Measurements from ENCODE around the gene UBASH3B. TPM values are rescaled to one million over a fixed set of nuclear protein-coding genes. Genes with fewer than 3 reads are reported as not detected.

The UBASH3B gene
- total RNA-seq, 2 experiments from 2014 or later = 24.5 to 28.6 TPM

DNA sequence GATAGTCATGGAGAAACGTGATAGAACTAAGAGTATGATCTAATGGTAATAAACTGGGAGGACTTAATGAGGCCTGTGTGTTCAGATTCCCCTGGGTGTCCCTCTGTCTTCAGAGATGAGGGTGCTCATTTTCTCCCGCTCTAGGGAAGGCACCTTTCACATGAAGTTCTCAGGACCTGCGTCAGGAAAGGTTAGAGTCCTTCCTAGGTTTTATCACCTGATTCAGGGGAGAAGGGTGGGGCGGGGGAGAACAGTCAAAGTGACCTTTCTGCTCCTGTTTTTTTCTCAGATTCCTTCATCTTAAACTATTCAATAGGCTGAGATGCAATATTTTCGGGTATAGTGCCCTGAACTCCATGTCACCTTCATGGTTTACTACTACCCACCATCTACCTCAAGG lies 160.4 kb downstream of the UBASH3B start:
- Histone ChIP-seq H3K4me3 (ENCODE audit: low read length) (no peak overlapping the region), H3K27ac (ENCODE audit: low read depth in 1 of 2, low read length in 2 of 2) (no peak overlapping the region), H3K4me1 (ENCODE audit: insufficient read depth, low read length) (no peaks in the 10 kb centered on the region), H3K27me3 (ENCODE audit: control insufficient read depth in 1 of 2, insufficient read depth in 2 of 2, low read length in 2 of 2) (no peaks in the 10 kb centered on the region), H3K36me3 (ENCODE audit: insufficient read depth, low read length) (no peaks in the 10 kb centered on the region), H3K9me3 (ENCODE audit: control insufficient read depth in 1 of 2, insufficient read depth in 1 of 2, low read length in 2 of 2) (peaks cover 0 to 7% of the 10 kb centered on the region in 2 experiments)
- Mint-ChIP-seq H3K27me3 (no peaks in the 10 kb centered on the region), H3K27ac (no peak overlapping the region), H3K36me3 (ENCODE audit: low read depth) (peaks cover 30% of the 10 kb centered on the region), H3K9me3 (peaks cover 10% of the 10 kb centered on the region), H3K4me3 (no peak overlapping the region), H3K4me1 (ENCODE audit: low read depth) (peaks cover 16% of the 10 kb centered on the region)
- ChIA-PET CTCF (interaction anchor here (0.8 kb wide), 1 partner anchor 44 kb away, joined by 3 read pairs; no protein-coding TSS in a partner anchor), POLR2A (no interaction called here)
- DNase-seq = no peak
- ATAC-seq (ENCODE audit: poor library complexity) = no peak
- intact Hi-C loops (cut with DNase I, micrococcal nuclease) = no loop called here
- TF ChIP-seq, protein P1, sequence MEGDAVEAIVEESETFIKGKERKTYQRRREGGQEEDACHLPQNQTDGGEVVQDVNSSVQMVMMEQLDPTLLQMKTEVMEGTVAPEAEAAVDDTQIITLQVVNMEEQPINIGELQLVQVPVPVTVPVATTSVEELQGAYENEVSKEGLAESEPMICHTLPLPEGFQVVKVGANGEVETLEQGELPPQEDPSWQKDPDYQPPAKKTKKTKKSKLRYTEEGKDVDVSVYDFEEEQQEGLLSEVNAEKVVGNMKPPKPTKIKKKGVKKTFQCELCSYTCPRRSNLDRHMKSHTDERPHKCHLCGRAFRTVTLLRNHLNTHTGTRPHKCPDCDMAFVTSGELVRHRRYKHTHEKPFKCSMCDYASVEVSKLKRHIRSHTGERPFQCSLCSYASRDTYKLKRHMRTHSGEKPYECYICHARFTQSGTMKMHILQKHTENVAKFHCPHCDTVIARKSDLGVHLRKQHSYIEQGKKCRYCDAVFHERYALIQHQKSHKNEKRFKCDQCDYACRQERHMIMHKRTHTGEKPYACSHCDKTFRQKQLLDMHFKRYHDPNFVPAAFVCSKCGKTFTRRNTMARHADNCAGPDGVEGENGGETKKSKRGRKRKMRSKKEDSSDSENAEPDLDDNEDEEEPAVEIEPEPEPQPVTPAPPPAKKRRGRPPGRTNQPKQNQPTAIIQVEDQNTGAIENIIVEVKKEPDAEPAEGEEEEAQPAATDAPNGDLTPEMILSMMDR (IDR thresholded peaks at IDR 0.05) = no peak

DNA sequence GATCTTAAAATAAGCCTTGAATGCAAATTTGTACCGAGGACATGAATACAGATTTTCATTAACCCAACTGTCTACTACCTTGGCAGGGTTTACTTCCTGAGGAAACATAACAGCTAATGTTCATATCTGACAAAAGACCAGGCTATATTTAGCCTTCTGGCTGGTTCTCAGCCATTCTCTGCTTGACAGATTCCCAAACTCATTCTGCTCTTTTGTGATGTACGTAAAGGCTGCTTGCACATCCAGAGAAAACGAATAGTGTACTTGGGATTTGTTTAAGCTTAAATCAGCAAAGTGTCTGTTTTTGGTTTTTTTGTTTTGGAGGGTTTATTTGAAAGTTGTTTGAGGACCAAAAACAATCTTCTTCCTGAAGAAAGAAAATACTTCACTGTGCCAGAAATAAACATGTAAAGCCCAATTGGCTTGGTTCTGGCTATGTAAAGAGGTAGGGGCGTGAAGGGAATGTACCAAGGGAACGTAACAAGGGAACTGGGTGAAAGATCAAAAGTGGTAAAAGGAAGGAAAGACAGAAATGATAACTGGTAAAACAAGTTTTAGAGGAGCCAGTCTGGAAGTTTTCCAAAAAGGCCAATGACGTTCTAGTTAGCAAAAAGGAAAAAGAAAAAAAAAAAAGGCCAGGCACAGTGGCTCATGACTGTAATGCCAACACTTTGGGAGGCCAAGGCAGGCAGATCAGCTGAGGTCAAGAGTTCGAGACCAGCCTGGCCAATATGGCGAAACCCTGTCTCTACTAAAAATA lies 161.4 kb downstream of the UBASH3B start:
- TF ChIP-seq, protein P1 (IDR thresholded peaks at IDR 0.05) = no peak
- Histone ChIP-seq H3K4me1 (ENCODE audit: insufficient read depth, low read length) (no peaks in the 10 kb centered on the region), H3K36me3 (ENCODE audit: insufficient read depth, low read length) (no peaks in the 10 kb centered on the region), H3K4me3 (ENCODE audit: low read length) (no peak overlapping the region), H3K27me3 (ENCODE audit: control insufficient read depth in 1 of 2, insufficient read depth in 2 of 2, low read length in 2 of 2) (no peaks in the 10 kb centered on the region), H3K9me3 (ENCODE audit: control insufficient read depth in 1 of 2, insufficient read depth in 1 of 2, low read length in 2 of 2) (peaks cover 0 to 7% of the 10 kb centered on the region in 2 experiments), H3K27ac (ENCODE audit: low read depth in 1 of 2, low read length in 2 of 2) (no peak overlapping the region)
- ChIA-PET POLR2A (interaction anchor here (1.1 kb wide), 1 partner anchor 35 kb away, joined by 3 read pairs; no protein-coding TSS in a partner anchor), CTCF (interaction anchor here (0.8 kb wide), 1 partner anchor 42 kb away, joined by 3 read pairs; no protein-coding TSS in a partner anchor)
- no peak for DNase-seq
- H3K36me3 Mint-ChIP-seq (ENCODE audit: low read depth) = peaks cover 30% of the 10 kb centered on the region
- peaks cover 21% of the 10 kb centered on the region for H3K4me1 Mint-ChIP-seq (ENCODE audit: low read depth)
- intact Hi-C loops (cut with DNase I, micrococcal nuclease) = no loop called here
- no peaks in the 10 kb centered on the region for H3K27me3 Mint-ChIP-seq
- H3K4me3 Mint-ChIP-seq = no peak overlapping the region
- peaks cover 10% of the 10 kb centered on the region for H3K9me3 Mint-ChIP-seq
- ATAC-seq (ENCODE audit: poor library complexity) = no peak
- H3K27ac Mint-ChIP-seq = no peak overlapping the region

DNA sequence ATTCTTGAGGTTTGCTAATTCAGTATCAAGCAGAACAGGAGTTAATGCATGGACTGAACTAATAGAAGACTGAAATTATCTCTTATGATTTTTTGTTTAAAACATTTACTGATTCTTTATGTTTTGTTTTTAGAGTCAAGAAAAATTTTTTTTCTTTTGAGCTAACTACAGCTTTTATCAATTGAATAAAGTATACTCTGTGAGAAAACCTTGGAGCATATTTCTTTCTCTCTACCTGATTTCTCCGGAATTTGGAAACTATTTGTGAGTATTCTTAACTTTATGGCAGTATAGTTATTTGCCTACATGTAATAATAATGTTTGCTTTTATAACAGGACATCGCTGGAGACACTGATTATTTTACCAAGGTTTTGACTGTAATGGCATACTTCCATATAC lies 164.6 kb downstream of the UBASH3B start:
- POLR2A ChIA-PET = no interaction called here
- no peak overlapping the region for H3K27ac Mint-ChIP-seq

More for the DNA sequence above, 164.6 kb downstream of the UBASH3B start:
- DNase-seq (no peak), ATAC-seq (ENCODE audit: poor library complexity) (no peak)
- TF ChIP-seq, protein P1 (IDR thresholded peaks at IDR 0.05) = no peak
- Histone ChIP-seq H3K4me3 (ENCODE audit: low read length) (no peak overlapping the region), H3K4me1 (ENCODE audit: insufficient read depth, low read length) (no peaks in the 10 kb centered on the region), H3K27ac (ENCODE audit: low read depth in 1 of 2, low read length in 2 of 2) (no peak overlapping the region), H3K36me3 (ENCODE audit: insufficient read depth, low read length) (no peaks in the 10 kb centered on the region), H3K27me3 (ENCODE audit: control insufficient read depth in 1 of 2, insufficient read depth in 2 of 2, low read length in 2 of 2) (no peaks in the 10 kb centered on the region), H3K9me3 (ENCODE audit: control insufficient read depth in 1 of 2, insufficient read depth in 1 of 2, low read length in 2 of 2) (peaks cover 0 to 7% of the 10 kb centered on the region in 2 experiments)
- peaks cover 8% of the 10 kb centered on the region for H3K4me1 Mint-ChIP-seq (ENCODE audit: low read depth)
- CTCF ChIA-PET = no interaction called here
- peaks cover 10% of the 10 kb centered on the region for H3K9me3 Mint-ChIP-seq
- H3K4me3 Mint-ChIP-seq = no peak overlapping the region
- intact Hi-C loops (cut with DNase I, micrococcal nuclease) = no loop called here
- peaks cover 28% of the 10 kb centered on the region for H3K36me3 Mint-ChIP-seq (ENCODE audit: low read depth)
- H3K27me3 Mint-ChIP-seq = no peaks in the 10 kb centered on the region

Data from CD4-positive, alpha-beta T cell (primary cell).